ENCODE results near the gene GNB3. TPM values are rescaled to one million over a fixed set of nuclear protein-coding genes. Genes with fewer than 3 reads are reported as not detected.

Gene GNB3
- total RNA-seq = 1.3 and 2.2 TPM in 2 replicates

DNA sequence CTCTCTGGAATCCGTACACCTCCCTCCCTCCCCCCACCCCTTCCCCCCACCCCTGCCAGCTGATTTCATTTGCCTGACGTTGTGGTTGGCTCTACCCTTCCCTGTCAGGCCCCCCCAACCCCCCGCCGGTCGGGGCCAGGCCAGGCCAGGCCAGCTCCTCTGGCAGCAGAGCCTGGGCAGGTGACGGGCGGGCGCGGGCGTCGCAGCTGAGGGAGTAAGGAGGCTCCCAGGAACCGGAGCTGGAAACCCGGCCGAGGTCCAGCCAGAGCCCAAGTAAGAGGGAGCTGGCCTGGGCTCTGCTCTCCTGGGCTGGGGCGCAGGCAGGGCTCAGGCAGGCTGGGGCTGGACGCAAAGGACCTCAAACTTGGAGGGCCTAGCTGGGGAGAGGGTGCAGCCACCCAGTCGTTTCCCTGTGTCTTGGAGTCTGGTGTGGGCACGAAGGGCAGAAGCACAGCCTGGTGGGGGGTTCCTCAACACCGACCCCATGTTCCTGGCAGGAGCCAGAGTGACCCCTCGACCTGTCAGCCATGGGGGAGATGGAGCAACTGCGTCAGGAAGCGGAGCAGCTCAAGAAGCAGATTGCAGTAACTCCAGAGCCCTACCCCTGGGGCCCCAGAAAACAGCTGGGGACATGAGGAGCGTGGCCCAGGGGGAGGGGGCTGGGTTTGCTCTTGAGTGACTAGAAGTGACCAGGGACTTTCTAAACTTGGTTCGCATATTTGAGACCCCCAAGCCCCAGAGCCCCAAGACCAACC lies at the start of gene GNB3:
Gene GNB3, plus strand, starts transcription at position 165 of the 755 bp plus-strand sequence. Its CDS starts 363 bp downstream, at position 528.

DNA sequence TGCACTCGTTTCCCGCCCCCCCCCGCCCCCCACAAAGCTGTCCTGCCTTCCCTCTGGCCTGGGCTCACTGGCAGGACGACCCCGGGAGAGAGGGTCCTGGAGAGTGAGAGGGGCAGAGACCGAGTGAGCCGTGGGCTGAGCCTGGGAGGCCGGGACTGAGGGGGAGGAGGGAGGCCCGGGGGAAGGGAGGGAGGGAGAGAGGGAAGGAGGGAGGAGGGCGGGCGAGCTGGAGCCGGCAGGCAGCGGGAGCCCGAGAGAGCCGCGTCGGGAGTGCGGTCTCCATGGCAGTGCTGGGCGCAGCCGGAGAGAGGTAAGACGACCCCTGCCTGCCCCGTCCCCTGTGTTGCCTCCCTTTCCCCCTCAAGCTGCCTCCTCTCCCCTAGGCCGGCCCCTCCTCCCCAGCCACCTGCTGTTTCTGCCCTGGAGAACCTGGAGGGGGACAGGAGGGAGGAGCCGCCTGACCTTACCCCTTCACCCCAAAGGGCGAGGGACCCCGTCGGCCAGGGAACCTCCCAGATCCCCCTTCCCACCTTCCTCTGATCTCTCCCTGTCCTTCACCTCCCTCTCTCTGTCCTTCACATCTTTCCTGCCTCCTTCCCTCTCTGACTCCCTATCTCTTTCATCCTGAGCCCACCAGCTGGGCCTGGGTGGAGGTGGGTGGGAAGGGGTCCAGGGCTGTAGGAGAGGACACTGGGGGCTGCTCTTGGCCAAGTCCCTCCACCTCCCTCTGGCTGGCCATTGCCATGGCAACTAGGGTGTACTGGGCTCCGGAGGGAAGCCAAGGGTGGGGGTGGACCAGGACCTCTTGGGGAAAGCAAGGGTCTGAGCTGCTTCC lies 18.9 kb upstream of the GNB3 start, which contains the start of gene GPR162:
Gene GPR162, plus strand, starts transcription at position 231 of the 835 bp plus-strand sequence. CDS start 2,078 bp downstream, outside the sequence.

GRCh38 chr12:6827982-6828780 lies 12.5 kb upstream of the GNB3 start, which contains the start of gene P3H3:
TSS of gene P3H3 (plus strand) at chr12:6828407. CDS start at chr12:6828441, 34 bp downstream.

GRCh38 chr12:6851153-6851920 lies 10.6 kb downstream of the GNB3 start, which contains the start of gene CDCA3:
TSS of gene CDCA3 (minus strand) at chr12:6851286. CDS start at chr12:6850952, 334 bp downstream.

DNA sequence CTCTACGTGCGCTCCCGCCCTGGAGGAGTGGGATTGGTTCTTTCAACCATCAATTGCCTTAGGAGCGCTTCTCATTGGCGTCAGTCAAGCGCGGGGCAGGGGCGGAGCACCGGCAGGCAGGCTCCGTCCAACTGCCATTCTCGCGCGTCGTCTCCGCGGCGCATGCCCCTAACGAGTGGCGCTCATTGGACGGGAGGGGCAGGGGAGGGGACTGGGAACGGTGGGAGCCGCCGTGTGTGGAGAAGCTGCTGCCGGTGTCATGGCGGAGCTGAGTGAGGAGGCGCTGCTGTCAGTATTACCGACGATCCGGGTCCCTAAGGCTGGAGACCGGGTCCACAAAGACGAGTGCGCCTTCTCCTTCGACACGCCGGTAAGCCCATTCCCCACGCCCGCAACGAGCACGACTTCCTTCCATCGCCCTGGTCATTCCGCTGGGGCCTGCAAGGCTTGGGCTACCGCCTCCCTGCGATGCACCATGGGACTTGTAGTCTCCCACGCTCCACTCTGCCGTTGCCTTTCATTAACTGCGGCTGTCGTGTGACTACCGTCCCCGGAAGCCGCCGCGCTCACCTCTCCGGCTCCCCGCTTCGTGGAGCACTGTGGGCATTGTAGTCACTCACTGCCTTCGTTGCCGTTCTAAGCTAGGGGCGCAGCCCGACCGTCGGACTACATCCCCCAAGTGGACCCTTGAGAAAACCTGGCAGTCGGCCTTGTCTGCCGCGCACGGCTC lies 11.4 kb downstream of the GNB3 start, which contains the start of gene USP5:
Gene USP5, plus strand, starts transcription at position 230 of the 730 bp plus-strand sequence. Its CDS starts 30 bp downstream, at position 260.

DNA sequence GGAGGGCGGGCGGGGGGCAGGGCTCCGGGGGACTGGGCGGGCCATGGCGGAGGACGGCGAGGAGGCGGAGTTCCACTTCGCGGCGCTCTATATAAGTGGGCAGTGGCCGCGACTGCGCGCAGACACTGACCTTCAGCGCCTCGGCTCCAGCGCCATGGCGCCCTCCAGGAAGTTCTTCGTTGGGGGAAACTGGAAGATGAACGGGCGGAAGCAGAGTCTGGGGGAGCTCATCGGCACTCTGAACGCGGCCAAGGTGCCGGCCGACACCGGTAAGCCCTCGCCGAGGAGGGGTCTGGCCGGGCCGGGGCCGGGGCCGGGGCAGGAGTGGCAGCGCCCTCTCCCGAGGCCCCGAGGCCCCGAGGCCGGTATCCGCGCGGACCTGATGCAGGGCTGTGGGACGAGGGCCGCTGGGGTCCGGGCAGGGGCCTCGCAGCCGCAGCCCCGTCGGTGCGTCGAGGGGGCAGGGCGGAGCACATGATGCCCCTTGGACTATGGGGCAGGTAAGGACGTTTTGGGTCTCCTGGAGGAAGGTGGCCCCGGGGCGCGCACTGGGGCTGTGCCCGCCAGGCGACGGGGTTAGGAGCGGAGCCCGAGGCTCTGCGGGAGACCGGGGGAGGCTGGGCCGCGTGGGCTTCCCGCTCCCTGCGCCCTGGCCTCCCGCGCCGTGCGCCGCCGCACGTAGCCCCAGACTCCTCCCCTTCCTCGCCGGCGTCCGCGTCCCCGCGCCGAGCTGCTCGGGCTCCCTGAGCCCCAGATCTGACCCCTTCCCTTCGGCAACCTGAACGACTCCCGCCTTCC lies 26.9 kb downstream of the GNB3 start, which contains the start of gene TPI1:
Gene TPI1, plus strand, starts transcription at position 119 of the 798 bp plus-strand sequence. Its CDS starts 36 bp downstream, at position 155.

DNA sequence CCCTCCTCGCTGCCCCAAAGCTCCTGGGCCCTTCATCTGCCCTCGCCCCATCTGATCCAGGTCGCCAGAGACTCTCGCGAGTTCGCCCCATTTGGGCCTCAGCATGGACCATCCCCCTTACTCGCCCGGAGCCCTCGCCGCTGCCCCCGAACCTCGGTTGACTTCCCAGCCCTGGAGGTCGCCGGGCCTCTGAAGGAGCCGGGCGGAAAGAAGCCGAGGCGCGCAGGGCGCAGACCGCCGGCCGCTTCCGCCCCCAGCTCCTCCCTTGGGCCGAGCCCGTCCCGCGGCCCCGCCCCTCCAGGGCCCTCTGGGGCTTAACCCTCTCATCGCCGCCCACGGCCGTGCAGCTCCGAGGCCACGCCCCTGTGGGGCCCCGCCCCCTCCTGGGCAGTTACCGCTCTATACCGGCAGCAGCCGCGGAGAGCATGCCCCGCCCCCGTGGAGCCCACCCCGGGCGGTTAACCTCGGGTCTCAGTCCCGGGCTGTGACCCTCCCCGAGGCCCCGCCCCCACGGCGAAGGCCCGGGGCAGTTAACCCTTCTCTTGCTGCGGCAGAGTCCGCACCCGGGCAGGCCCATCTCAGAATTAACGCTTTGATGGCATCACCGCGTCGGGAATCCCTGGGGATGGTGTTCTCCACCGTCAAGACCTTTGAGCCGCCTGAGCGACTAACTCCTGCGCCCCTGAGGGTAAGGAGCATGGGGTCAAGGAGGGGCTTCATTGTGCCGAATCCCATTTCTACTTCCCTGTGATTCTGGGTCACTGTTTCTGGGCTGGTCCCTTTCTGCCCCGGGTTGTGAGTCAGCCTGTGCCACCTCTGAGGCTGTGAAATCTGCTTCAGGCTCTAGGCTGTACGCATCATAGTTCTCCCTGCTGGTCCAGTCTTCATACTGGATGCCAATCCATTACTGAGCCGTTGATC lies 32.6 kb downstream of the GNB3 start, which contains the start of gene SPSB2:
Gene SPSB2, minus strand, starts transcription at position 210 of the 921 bp plus-strand sequence. CDS start 402 bp downstream, outside the sequence.

Other genes starting within 250 kb of the GNB3 start
- 173 and 195 TPM in 2 replicates for gene CHD4, start 233.5 kb upstream of the GNB3 start, total RNA-seq
- 0.17 TPM in 1 of 2 replicates, not detected in the other for gene LPAR5, start 205.0 kb upstream of the GNB3 start, total RNA-seq
- 0.89 and 1.0 TPM in 2 replicates for gene ACRBP, start 193.5 kb upstream of the GNB3 start, total RNA-seq
- gene ING4, start 177.8 kb upstream of the GNB3 start, total RNA-seq = 28.7 TPM in 2 replicates
- gene ZNF384, start 151.6 kb upstream of the GNB3 start, total RNA-seq = 21.4 and 24.5 TPM in 2 replicates
- 0.17 and 0.74 TPM in 2 replicates for gene PIANP, start 140.1 kb upstream of the GNB3 start, total RNA-seq
- gene COPS7A, start 116.9 kb upstream of the GNB3 start, total RNA-seq = 95.1 and 98.9 TPM in 2 replicates
- 235 and 236 TPM in 2 replicates for gene MLF2, start 87.8 kb upstream of the GNB3 start, total RNA-seq
- gene PTMS, start 74.6 kb upstream of the GNB3 start, total RNA-seq = 146 and 275 TPM in 2 replicates
- gene LAG3, start 68.4 kb upstream of the GNB3 start, total RNA-seq = 0.17 and 0.74 TPM in 2 replicates
- 3.3 and 5.2 TPM in 2 replicates for gene CD4, start 51.4 kb upstream of the GNB3 start, total RNA-seq
- gene GPR162, start 19.1 kb upstream of the GNB3 start, total RNA-seq = 2.0 and 2.7 TPM in 2 replicates
- 48.6 and 54.1 TPM in 2 replicates for gene P3H3, start 12.5 kb upstream of the GNB3 start, total RNA-seq
- gene CDCA3, start 10.4 kb downstream of the GNB3 start, total RNA-seq = 103 and 118 TPM in 2 replicates
- gene USP5, start 11.2 kb downstream of the GNB3 start, total RNA-seq = 80.7 and 84.2 TPM in 2 replicates
- 1,045 and 1,081 TPM in 2 replicates for gene TPI1, start 26.6 kb downstream of the GNB3 start, total RNA-seq
- gene SPSB2, start 32.4 kb downstream of the GNB3 start, total RNA-seq = 12.6 and 15.6 TPM in 2 replicates
- 8.8 and 10.8 TPM in 2 replicates for gene LRRC23, start 63.9 kb downstream of the GNB3 start, total RNA-seq
- gene ENO2, start 73.7 kb downstream of the GNB3 start, total RNA-seq = 9.6 and 10.4 TPM in 2 replicates
- gene ATN1, start 87.0 kb downstream of the GNB3 start, total RNA-seq = 12.1 and 14.6 TPM in 2 replicates
- not detected in 2 replicates for gene RNU7-1, start 102.9 kb downstream of the GNB3 start, total RNA-seq
- gene C12orf57, start 103.1 kb downstream of the GNB3 start, total RNA-seq = 267 and 309 TPM in 2 replicates
- gene PTPN6, start 110.4 kb downstream of the GNB3 start, total RNA-seq = 4.9 and 5.4 TPM in 2 replicates
- gene PHB2, start 129.7 kb downstream of the GNB3 start, total RNA-seq = 372 and 405 TPM in 2 replicates
- 48.4 and 58.4 TPM in 2 replicates for gene EMG1, start 130.0 kb downstream of the GNB3 start, total RNA-seq
- 21.5 and 21.7 TPM in 2 replicates for gene LPCAT3, start 177.6 kb downstream of the GNB3 start, total RNA-seq
- gene C1S, start 219.8 kb downstream of the GNB3 start, total RNA-seq = 29.8 and 36.6 TPM in 2 replicates

All from bronchus fibroblast of lung (primary cell).